ENCODE data around the gene ZNRD2. TPM values are rescaled to one million over a fixed set of nuclear protein-coding genes. Genes with fewer than 3 reads are reported as not detected.
A peak's percentile ranks its signal among the peaks of the same experiment; 100 is the strongest.

ZNRD2 gene
- total RNA-seq, 2 experiments from 2014 or later, result 38.7 to 39.9 TPM

- Mint-ChIP-seq H3K27ac (peak overlapping the region; percentile 91), H3K4me3 (peak overlapping the region; percentile 84), H3K9me3 (no peaks in the 10 kb centered on the region), H3K4me1 (ENCODE audit: low read depth) (peaks cover 54% of the 10 kb centered on the region), H3K36me3 (ENCODE audit: low read depth) (peaks cover 27% of the 10 kb centered on the region), H3K27me3 (no peaks in the 10 kb centered on the region)
- Histone ChIP-seq H3K27me3 (ENCODE audit: control insufficient read depth in 1 of 2, insufficient read depth in 2 of 2, low read length in 2 of 2) (no peaks in the 10 kb centered on the region), H3K4me3 (ENCODE audit: low read length) (peak overlapping the region; percentile 38), H3K9me3 (ENCODE audit: control insufficient read depth in 1 of 2, insufficient read depth in 1 of 2, low read length in 2 of 2) (no peaks in the 10 kb centered on the region), H3K27ac (ENCODE audit: low read depth in 1 of 2, low read length in 2 of 2) (peak overlapping the region; percentile 60 to 84), H3K4me1 (ENCODE audit: insufficient read depth, low read length) (peaks cover 57% of the 10 kb centered on the region), H3K36me3 (ENCODE audit: insufficient read depth, low read length) (peaks cover 20% of the 10 kb centered on the region)
- ChIA-PET CTCF (interaction anchor here (0.9 to 2.0 kb wide), 6 partner anchors 13 to 142 kb away, joined by 3 to 8 read pairs (median 5); no protein-coding TSS in a partner anchor), POLR2A (interaction anchor here (0.5 to 4.1 kb wide), 27 partner anchors 10 to 745 kb away, joined by 3 to 106 read pairs (median 4); partner anchors contain the start of genes DPF2, EHBP1L1, FAM89B and FRMD8)
- intact Hi-C loops (cut with DNase I, micrococcal nuclease), result loop anchor here (5.0 to 10.0 kb wide), 3 partner anchors 51 to 943 kb away; partner anchors contain the start of genes EHBP1L1 (in 1 of the 2), FAM89B (in 1 of the 2), PELI3 (in 1 of the 2) and TM7SF2 (in 1 of the 2)
- peak; percentile 9 for ATAC-seq (ENCODE audit: poor library complexity)
- peak in 3 of 14 experiments; percentile 30 to 34 (median 30) for DNase-seq
- no peak for TF ChIP-seq CTCF (IDR thresholded peaks at IDR 0.05)
Measured at GRCh38 chr11:65524014-65524740, 46.1 kb upstream of the ZNRD2 start.

- H3K4me1 ChIP-seq (ENCODE audit: insufficient read depth, low read length), result peaks cover 65% of the 10 kb centered on the region
Measured at GRCh38 chr11:65524741-65525545, 45.3 kb upstream of the ZNRD2 start, which contains the start of gene SCYL1. TSS of gene SCYL1 (plus strand) at chr11:65525083. CDS start at chr11:65525154, 71 bp downstream.

More at GRCh38 chr11:65524741-65525545, 45.3 kb upstream of the ZNRD2 start, which contains the start of gene SCYL1:
- Histone ChIP-seq H3K36me3 (ENCODE audit: insufficient read depth, low read length) (peaks cover 22% of the 10 kb centered on the region), H3K27me3 (ENCODE audit: control insufficient read depth in 1 of 2, insufficient read depth in 2 of 2, low read length in 2 of 2) (no peaks in the 10 kb centered on the region), H3K4me3 (ENCODE audit: low read length) (peak within 1 kb of the TSS; percentile 75), H3K9me3 (ENCODE audit: control insufficient read depth in 1 of 2, insufficient read depth in 1 of 2, low read length in 2 of 2) (no peaks in the 10 kb centered on the region), H3K27ac (ENCODE audit: low read depth in 1 of 2, low read length in 2 of 2) (peak within 1 kb of the TSS; percentile 60 to 84)
- TF ChIP-seq CTCF (IDR thresholded peaks at IDR 0.05), result no peak
- intact Hi-C loops (cut with DNase I, micrococcal nuclease), result loop anchor here (1.0 to 10.0 kb wide), 4 partner anchors 15 to 942 kb away; partner anchors contain the start of genes EHBP1L1 (in 1 of the 2), FAM89B (in 1 of the 2), PELI3 (in 1 of the 2) and TM7SF2 (in 1 of the 2)
- no peaks in the 10 kb centered on the region for H3K27me3 Mint-ChIP-seq
- peak within 1 kb of the TSS; percentile 91 for H3K27ac Mint-ChIP-seq
- peaks cover 58% of the 10 kb centered on the region for H3K4me1 Mint-ChIP-seq (ENCODE audit: low read depth)
- DNase-seq (peak; percentile 72 to 91 (median 81)), ATAC-seq (ENCODE audit: poor library complexity) (peak; percentile 79)
- peaks cover 30% of the 10 kb centered on the region for H3K36me3 Mint-ChIP-seq (ENCODE audit: low read depth)
- H3K9me3 Mint-ChIP-seq, result no peaks in the 10 kb centered on the region
- ChIA-PET POLR2A (interaction anchor here (0.6 to 4.1 kb wide), 27 partner anchors 10 to 746 kb away, joined by 3 to 106 read pairs (median 4); partner anchors contain the start of genes DPF2, EHBP1L1, FAM89B and FRMD8), CTCF (interaction anchor here (0.6 to 2.0 kb wide), 9 partner anchors 14 to 791 kb away, joined by 3 to 8 read pairs (median 3); no protein-coding TSS in a partner anchor)
- H3K4me3 Mint-ChIP-seq, result peak within 1 kb of the TSS; percentile 88

All from CD4-positive, alpha-beta T cell (primary cell).